ENCODE results near the gene KLRC4. TPM values are rescaled to one million over a fixed set of nuclear protein-coding genes. Genes with fewer than 3 reads are reported as not detected.

KLRC4 gene
- total and polyA plus RNA-seq, 2 donors (not counting 3 experiments of a cell fraction or from before 2014, with no cell fraction given): not detected

DNA sequence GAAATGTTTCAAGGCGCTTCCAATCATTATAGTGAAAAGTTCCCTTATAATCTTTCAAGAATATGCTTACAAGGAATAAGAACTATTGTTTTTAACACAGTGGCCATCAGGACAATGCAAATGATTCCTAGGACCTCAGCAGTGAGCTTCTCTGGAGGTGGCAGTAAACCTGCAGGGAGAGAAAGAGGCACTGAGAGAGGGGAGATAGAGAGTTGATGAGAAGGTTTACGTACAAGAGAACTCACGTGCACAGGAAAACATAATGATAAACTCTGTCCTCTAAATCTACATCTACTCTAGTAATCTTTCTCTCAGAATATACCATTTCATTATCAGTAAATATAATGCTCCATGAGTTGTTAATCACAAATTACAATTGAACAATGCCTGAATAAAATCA lies 715 bp downstream of the KLRC4 start:
- Histone ChIP-seq H3K4me1 (ENCODE audit: control insufficient read depth, extremely low read depth, insufficient read depth, low read length) (no peaks in the 10 kb centered on the region), H3K27me3 (ENCODE audit: control insufficient read depth in 2 of 2, insufficient read depth in 2 of 2, low read length in 2 of 2) (no peaks in the 10 kb centered on the region), H3K9ac (replicated peaks; ENCODE audit: extremely low read depth, insufficient read depth, low read length) (no peak overlapping the region), H3K4me2 (ENCODE audit: insufficient read depth, low read length) (no peak overlapping the region), H3K79me2 (ENCODE audit: control insufficient read depth, insufficient read depth, low read length) (no peaks in the 10 kb centered on the region), H2AFZ (ENCODE audit: low read depth, low read length) (no peak overlapping the region), H3K9me3 (replicated peaks; ENCODE audit: control insufficient read depth, insufficient read depth, low read length) (no peaks in the 10 kb centered on the region), H3K27ac (ENCODE audit: insufficient read depth, low read depth, low read length) (no peak overlapping the region), H3K36me3 (ENCODE audit: control insufficient read depth in 2 of 2, extremely low read depth in 1 of 2, insufficient read depth in 2 of 2, low read length in 2 of 2) (no peaks in the 10 kb centered on the region), H4K20me1 (replicated peaks; ENCODE audit: control insufficient read depth, extremely low read depth, insufficient read depth, low read length) (no peaks in the 10 kb centered on the region), H3K9me1 (replicated peaks; ENCODE audit: control insufficient read depth, extremely low read depth, insufficient read depth, low read length) (no peaks in the 10 kb centered on the region), H3K4me3 (replicated peaks in 1 of 3; ENCODE audit: insufficient read depth in 1 of 3, low read depth in 1 of 3, low read length in 3 of 3) (no peak overlapping the region)
- ChIA-PET POLR2A (no interaction called here), CTCF (no interaction called here)
- TF ChIP-seq, protein P1, sequence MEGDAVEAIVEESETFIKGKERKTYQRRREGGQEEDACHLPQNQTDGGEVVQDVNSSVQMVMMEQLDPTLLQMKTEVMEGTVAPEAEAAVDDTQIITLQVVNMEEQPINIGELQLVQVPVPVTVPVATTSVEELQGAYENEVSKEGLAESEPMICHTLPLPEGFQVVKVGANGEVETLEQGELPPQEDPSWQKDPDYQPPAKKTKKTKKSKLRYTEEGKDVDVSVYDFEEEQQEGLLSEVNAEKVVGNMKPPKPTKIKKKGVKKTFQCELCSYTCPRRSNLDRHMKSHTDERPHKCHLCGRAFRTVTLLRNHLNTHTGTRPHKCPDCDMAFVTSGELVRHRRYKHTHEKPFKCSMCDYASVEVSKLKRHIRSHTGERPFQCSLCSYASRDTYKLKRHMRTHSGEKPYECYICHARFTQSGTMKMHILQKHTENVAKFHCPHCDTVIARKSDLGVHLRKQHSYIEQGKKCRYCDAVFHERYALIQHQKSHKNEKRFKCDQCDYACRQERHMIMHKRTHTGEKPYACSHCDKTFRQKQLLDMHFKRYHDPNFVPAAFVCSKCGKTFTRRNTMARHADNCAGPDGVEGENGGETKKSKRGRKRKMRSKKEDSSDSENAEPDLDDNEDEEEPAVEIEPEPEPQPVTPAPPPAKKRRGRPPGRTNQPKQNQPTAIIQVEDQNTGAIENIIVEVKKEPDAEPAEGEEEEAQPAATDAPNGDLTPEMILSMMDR (IDR thresholded peaks at IDR 0.05; ENCODE audit: extremely low read depth in 1 of 2, insufficient read depth in 1 of 2, low read depth in 1 of 2, low read length in 2 of 2): no peak
- TF ChIP-seq MYC (IDR thresholded peaks at IDR 0.05; ENCODE audit: low read depth, low read length): no peak
- dilution Hi-C loops (cut with MboI; ENCODE audit: extremely low pct_ligation_motif_present, low sequenced_read_pairs) (no loop called here), intact Hi-C loops (cut with micrococcal nuclease) (no loop called here)
- DNase-seq (ENCODE audit: low read depth, low spot score): no peak
- BruUV-seq (replicated peaks): no TSS peak
- no peak for FAIRE-seq

DNA sequence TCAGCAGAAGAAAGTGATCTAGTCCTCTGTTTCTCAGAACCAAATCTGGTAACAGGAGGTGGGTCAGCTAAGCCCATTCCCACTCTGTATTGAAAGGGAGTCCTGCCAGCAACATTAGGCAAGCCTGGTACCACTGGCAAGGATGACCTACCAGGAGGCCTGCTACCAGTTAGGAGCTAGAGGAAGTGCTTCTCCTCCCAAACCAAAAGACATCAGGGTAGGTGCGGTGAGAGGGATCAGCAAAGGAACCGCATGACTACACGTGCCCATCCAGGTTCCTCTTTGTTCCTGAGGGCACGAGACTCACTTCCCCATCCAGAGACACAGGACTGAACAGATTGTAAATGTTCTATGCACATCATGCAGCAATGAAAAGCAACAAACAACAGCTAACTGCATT lies 2.8 kb downstream of the KLRC4 start:
- H4K20me1 ChIP-seq (replicated peaks; ENCODE audit: control insufficient read depth, extremely low read depth, insufficient read depth, low read length): no peaks in the 10 kb centered on the region
- no peak overlapping the region for H2AFZ ChIP-seq (ENCODE audit: low read depth, low read length)
- H3K4me1 ChIP-seq (ENCODE audit: control insufficient read depth, extremely low read depth, insufficient read depth, low read length): no peaks in the 10 kb centered on the region
- no peak overlapping the region for H3K27ac ChIP-seq (ENCODE audit: insufficient read depth, low read depth, low read length)
- no peaks in the 10 kb centered on the region for H3K9me3 ChIP-seq (replicated peaks; ENCODE audit: control insufficient read depth, insufficient read depth, low read length)
- H3K4me2 ChIP-seq (ENCODE audit: insufficient read depth, low read length): no peak overlapping the region
- intact Hi-C loops (cut with micrococcal nuclease): no loop called here
- dilution Hi-C loops (cut with MboI; ENCODE audit: extremely low pct_ligation_motif_present, low sequenced_read_pairs): no loop called here
- H3K9me1 ChIP-seq (replicated peaks; ENCODE audit: control insufficient read depth, extremely low read depth, insufficient read depth, low read length): no peaks in the 10 kb centered on the region
- no peak for TF ChIP-seq POLR2A (IDR thresholded peaks at IDR 0.05; ENCODE audit: low read depth, low read length)
- no peak overlapping the region for H3K9ac ChIP-seq (replicated peaks; ENCODE audit: extremely low read depth, insufficient read depth, low read length)
- H3K27me3 ChIP-seq (ENCODE audit: control insufficient read depth in 2 of 2, insufficient read depth in 2 of 2, low read length in 2 of 2): no peaks in the 10 kb centered on the region
- ChIA-PET POLR2A (no interaction called here), CTCF (interaction anchor here (1.3 kb wide), 1 partner anchor 14 kb away, joined by 3 read pairs; no protein-coding TSS in a partner anchor)
- BruUV-seq (replicated peaks): no TSS peak
- H3K4me3 ChIP-seq (replicated peaks in 1 of 3; ENCODE audit: insufficient read depth in 1 of 3, low read depth in 1 of 3, low read length in 3 of 3): no peak overlapping the region
- no peak for FAIRE-seq
- no peak for DNase-seq (ENCODE audit: low read depth, low spot score)
- H3K79me2 ChIP-seq (ENCODE audit: control insufficient read depth, insufficient read depth, low read length): no peaks in the 10 kb centered on the region
- H3K36me3 ChIP-seq (ENCODE audit: control insufficient read depth in 2 of 2, extremely low read depth in 1 of 2, insufficient read depth in 2 of 2, low read length in 2 of 2): no peaks in the 10 kb centered on the region

Measured in endothelial cell of umbilical vein (primary cell).